Suprapubic skin (tissue), 4 donors: ENCODE measurements around the gene ARHGEF1.

Source experiments
- CTCF ChIP-seq, 2 donors: fragments of 200-600 bp in 1 of 2; fragments of 450-650 bp in 1 of 2; sonication (generic) in 1 of 2; IDR thresholded peaks; one replicate each; pipeline ENCODE4 v1.5.1; 2016 to 2019; ENCODE audit warnings: antibody characterized with exemption in 2 of 2, mild to moderate bottlenecking in 1 of 2, moderate library complexity in 1 of 2
- POLR2A ChIP-seq, 2 donors: fragments of 450-650 bp; IDR thresholded peaks; one replicate each; pipeline ENCODE4 v1.6.1; 2017; ENCODE audit warnings: antibody characterized with exemption in 2 of 2, mild to moderate bottlenecking in 2 of 2, moderate library complexity in 2 of 2
- POLR2AphosphoS5 ChIP-seq, 3 donors: sonication (generic); formaldehyde crosslinking; IDR thresholded peaks; one replicate each; pipeline ENCODE4 v1.6.1; 2017; ENCODE audit warnings: antibody characterized with exemption in 3 of 3

GRCh38 chr19:41930926-41931592, 48.1 kb downstream of the ARHGEF1 start:
- TF ChIP-seq CTCF (IDR thresholded peaks at IDR 0.05) (no peak), POLR2AphosphoS5 (IDR thresholded peaks at IDR 0.05) (no peak), POLR2A (IDR thresholded peaks at IDR 0.05) (no peak)
